GM12801 (cell line): Measurements from ENCODE around the gene USP53.

Experiments used
- TF ChIP-seq, protein P1 (sequence below): IDR thresholded peaks from one replicate; pipeline ENCODE4 v1.5.1; 2011; ENCODE audit warnings: control low read depth; ENCODE audit not compliant: insufficient read length; ENCODE audit errors: extremely low read depth

Gene USP53

DNA sequence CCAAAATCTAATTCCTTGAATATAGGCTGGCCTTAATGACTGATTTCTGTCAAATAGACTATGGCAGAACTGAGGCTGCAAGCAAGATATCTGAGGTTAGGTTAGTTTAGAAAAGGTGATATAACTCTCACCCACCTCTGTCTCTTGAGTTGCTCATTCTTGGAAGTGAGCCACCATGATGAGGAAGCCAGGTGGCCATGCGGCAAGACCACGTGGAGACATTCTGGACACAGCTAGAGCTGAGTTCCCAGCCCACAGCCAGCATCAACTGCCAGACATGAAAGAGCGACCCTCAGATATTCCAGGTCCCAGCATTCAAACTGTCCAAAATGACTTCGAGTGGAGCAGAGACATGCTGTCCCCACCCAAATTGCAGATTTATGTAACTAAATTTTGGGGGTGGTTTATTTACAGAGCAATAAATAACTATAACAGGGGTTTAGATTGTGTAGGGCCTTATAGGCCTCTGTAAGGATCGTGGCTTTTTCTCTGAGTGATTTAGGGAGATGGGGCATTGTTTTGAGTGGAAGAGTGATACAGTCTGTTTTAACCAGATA lies 33.7 kb downstream of the USP53 start:
- TF ChIP-seq, protein P1, sequence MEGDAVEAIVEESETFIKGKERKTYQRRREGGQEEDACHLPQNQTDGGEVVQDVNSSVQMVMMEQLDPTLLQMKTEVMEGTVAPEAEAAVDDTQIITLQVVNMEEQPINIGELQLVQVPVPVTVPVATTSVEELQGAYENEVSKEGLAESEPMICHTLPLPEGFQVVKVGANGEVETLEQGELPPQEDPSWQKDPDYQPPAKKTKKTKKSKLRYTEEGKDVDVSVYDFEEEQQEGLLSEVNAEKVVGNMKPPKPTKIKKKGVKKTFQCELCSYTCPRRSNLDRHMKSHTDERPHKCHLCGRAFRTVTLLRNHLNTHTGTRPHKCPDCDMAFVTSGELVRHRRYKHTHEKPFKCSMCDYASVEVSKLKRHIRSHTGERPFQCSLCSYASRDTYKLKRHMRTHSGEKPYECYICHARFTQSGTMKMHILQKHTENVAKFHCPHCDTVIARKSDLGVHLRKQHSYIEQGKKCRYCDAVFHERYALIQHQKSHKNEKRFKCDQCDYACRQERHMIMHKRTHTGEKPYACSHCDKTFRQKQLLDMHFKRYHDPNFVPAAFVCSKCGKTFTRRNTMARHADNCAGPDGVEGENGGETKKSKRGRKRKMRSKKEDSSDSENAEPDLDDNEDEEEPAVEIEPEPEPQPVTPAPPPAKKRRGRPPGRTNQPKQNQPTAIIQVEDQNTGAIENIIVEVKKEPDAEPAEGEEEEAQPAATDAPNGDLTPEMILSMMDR: no peak

DNA sequence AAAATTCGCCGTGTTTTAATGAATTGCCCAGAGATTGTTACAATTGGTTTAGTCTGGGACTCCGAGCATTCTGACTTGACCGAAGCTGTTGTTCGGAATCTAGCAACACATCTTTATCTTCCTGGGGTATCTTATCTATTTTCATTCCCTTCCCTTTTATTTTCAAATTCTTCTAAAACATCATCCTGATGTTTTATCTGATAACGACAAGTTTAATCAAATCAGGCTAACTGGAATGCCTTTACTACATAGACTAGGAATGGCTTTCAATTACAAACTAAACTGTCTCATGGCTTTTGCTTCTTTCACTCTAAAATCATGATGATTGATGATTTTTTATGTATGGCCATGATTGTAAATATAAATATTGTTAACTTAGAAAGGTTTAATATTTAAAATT lies 48.0 kb downstream of the USP53 start:
- TF ChIP-seq, protein P1: no peak

DNA sequence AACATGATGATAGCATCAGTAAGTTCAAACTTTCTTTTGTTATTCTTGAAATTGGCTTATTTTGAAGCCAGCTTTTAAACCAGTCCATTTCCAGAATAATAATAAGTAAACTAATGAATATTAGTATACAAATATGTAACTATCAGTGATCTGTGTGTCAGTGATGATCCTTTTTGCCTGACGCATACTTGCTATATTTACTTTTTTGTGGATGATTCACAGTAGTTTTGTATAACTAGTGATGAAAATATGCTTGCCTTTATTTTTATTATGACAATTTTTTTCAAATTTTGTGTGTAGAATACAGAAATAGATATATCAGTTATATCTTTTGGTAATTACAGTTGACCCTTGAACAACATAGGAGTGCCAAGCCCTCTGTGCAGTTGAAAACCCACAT lies 49.5 kb downstream of the USP53 start:
- TF ChIP-seq, protein P1: no peak

DNA sequence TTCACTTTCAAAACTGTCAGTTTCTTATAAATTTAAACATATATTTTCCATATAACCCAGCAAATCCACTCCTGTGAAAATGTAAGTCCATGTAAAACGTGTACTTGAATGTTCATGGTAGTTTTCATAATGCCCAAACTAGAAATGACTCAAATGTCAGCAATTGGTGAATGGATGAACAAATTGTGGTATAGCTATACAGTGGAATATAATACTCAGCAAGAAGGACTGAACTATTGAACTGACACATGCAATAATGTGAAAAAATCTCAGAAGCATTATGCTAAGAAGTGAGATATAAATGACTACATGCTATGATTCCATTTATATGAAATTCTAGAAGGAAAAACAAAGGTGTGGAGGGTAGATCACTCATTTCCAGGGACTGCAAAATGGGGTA lies 52.2 kb downstream of the USP53 start:
- TF ChIP-seq, protein P1: no peak

DNA sequence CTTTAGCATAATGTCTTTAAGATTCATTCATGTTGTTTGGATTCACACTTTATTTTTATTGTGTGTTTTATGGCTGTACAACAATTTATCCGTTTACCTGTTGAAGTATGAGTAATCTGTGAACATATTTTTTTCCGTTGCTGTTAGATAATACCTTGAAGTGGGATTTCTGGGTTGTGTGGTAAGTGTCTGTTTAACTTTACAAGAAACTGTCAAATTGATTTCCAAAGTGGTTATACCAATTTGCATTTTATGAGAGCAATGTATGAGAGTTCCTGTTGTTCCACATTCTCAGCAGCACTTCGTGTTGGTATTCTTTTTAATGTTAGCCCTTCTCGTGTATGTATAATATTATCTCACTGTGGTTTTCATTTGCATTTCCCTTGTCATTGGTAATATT lies 53.6 kb downstream of the USP53 start:
- TF ChIP-seq, protein P1: no peak

DNA sequence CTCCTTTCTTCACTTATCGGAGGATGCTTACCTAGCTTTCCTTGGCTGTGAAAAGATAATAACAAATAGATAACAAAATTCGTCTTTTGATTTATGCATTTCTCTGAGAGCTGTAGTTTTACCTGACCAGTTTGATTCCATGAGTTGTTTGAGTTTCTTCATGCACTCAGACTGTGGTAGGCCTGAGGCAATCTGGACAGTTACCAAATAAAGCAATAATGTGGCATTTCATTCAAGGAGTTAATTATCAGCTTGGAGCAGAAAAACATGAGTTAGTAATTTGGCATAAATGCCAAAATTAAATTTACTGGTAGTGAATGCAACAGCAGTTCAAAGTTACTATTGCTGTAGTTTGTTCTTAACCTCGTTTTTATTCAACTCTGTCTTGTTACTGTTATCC lies 56.0 kb downstream of the USP53 start:
- TF ChIP-seq, protein P1: no peak

DNA sequence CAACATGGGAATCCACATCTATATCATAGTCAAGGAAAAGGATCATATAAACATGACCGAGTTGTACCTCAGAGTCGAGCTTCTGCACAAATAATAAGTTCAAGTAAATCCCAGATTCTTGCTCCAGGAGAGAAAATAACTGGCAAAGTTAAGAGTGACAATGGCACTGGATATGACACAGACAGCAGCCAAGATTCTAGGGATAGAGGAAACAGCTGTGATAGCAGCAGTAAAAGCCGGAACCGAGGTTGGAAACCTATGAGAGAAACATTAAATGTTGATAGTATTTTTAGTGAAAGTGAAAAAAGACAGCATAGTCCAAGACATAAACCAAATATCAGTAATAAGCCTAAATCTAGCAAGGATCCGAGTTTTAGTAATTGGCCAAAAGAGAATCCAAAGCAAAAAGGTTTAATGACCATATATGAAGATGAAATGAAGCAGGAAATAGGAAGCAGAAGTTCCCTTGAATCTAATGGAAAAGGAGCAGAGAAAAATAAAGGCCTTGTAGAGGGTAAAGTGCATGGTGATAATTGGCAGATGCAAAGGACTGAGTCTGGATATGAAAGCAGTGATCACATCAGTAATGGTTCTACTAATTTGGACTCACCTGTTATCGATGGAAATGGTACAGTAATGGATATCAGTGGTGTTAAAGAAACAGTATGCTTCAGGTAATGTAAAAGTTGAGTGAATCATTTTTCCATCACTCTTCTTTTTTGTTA lies 59.0 kb downstream of the USP53 start:
- TF ChIP-seq, protein P1: no peak
